GM20000 (cell line): ENCODE measurements around the gene ASCC3.

Experiments
- DNase-seq: peaks from one replicate; pipeline ENCODE4 v3.0.0; 2012; ENCODE audit warnings: low spot score
- TF ChIP-seq, protein P1 (sequence below): IDR thresholded peaks from 2 replicates; pipeline ENCODE4 v1.5.1; 2012; ENCODE audit warnings: mild to moderate bottlenecking, control low read depth; ENCODE audit errors: extremely low read depth, missing control alignments

ASCC3 gene

DNA sequence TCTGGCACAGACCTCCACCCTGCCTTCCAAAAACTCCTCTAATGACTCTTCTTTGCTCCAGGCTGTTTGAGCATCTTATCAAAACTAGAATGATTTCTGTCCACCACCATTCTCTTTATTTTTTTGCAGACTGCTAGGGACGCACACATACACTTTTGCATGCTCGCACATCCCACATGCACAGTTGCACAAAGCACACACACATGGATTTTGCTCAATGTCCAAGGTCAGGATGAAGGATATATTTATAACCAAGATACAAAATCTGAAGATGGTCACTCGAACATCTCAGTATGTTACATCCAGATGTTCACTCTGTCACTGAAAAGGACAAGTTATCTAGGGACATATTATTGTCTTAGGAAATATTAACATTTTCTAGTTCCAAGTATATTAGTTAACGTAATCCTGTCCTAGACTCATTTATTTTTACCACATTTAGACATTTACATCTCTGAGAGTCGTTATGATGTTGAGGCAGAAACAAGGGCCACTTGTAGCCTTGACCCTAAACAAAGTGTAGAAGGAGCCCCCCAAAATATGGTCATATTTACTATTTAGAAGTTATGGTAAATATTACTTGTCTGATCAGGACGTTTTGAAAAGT, 413.0 kb downstream of the ASCC3 start:
- no peak for DNase-seq
- TF ChIP-seq, protein P1, sequence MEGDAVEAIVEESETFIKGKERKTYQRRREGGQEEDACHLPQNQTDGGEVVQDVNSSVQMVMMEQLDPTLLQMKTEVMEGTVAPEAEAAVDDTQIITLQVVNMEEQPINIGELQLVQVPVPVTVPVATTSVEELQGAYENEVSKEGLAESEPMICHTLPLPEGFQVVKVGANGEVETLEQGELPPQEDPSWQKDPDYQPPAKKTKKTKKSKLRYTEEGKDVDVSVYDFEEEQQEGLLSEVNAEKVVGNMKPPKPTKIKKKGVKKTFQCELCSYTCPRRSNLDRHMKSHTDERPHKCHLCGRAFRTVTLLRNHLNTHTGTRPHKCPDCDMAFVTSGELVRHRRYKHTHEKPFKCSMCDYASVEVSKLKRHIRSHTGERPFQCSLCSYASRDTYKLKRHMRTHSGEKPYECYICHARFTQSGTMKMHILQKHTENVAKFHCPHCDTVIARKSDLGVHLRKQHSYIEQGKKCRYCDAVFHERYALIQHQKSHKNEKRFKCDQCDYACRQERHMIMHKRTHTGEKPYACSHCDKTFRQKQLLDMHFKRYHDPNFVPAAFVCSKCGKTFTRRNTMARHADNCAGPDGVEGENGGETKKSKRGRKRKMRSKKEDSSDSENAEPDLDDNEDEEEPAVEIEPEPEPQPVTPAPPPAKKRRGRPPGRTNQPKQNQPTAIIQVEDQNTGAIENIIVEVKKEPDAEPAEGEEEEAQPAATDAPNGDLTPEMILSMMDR: no peak

DNA sequence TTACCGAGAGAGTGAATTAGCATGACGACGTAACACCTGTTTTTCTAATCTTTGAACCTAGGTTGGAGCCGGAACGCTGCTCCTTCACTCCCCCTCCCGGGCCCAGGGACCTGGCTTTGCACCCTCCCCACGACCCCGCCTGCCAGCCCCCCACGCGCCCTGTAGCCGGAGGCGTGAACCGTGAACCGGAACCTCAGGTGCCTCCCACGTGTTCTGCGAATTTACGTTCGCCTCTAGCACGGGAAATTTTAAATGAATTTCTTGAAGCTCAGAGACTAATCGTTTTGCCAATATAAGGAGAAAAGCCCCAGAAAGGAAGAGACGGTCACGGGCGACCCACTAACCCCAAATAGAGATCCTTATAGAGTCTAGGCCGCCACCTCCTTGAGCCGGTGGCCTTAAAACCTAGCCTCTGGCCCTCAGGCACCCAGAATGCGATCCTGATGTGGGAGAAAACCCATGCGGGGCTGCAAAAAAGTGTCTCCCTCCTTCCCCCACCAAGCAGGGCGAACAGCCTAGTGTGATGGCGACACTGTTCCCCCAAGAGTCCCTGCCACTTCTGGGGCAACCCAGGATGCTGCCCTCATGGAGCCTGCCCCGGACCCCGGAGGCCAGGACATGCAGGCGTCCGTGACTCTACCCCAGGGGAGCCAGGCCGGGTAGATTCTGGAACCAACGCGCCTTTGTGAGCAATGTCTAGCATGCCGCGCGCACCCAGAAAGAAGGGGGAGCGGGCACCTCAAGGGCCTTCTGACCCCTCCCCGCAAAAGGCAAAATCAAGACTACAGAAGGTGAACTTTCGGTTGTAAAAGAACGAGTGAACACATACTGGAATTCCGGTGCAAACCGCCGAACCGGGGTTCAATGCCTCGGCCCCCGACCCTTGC, 413.8 kb downstream of the ASCC3 start:
- peak; percentile 35 for DNase-seq
- TF ChIP-seq, protein P1: no peak

DNA sequence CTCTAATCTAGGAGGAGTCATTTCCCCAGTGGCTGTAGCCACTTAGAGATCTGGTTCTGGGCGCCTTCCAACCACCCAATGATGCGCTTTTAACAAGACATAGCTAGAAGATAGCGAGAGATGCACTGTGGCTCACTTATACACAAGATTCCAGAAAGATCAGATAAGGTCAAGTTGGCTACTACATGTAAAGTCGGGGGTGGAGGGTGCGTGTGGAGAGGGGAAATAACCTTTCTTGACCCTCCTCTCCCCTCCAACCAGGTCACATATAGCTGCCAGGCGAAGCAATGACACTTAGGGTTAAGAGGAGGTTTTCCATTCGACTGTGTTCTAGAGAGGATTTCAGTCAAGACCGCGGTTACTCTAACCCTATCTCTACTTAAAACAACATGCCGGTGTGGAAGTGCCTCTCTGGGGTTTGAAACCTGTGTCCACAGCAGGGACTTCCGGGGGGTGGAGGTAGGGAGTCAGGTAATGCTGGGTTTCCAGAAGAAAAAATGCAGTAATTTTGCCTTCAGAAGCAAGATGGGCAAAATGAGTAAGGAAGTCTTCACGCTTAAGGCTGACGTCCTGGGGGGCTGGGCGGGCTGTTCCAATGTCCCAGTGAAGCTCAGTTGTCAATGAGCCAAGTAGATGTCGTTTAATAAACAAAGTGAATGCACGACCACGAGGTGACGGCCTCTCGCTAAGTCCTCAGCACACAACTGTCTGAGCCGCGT, 414.6 kb downstream of the ASCC3 start:
- DNase-seq: no peak
- TF ChIP-seq, protein P1: no peak

DNA sequence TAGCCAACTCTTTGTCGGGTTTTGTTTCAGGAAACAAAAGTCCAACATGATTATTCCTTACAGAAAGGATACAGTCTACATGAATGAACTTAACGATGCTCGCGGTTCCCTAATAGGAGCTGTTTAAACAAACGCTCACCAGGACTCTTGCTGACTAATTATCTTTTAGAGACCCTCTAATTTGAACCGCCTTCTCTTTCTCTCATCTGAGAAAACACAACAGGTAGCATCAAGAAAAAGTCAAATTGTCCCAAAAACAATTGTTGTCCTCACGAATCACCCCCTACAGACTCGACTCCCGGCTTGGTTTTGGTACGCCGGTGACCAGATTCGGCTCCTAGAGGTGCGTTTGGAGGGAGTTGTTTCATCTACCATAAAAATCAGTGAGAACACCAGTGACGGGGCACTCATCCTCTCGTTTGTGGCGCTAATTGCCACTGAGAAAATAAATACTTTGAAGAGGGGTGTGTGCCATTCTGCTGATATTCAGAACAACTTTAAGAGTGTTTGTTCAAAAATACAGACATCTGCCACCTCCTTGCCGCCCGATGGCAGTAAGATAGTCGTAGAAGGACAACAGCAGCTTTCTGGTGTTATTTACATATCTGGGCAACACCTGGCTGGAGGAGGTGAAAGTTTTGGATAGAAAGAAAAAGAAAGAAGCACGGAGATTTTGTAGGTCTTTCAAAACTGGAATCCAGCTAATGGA, 415.3 kb downstream of the ASCC3 start:
- DNase-seq: no peak

DNA sequence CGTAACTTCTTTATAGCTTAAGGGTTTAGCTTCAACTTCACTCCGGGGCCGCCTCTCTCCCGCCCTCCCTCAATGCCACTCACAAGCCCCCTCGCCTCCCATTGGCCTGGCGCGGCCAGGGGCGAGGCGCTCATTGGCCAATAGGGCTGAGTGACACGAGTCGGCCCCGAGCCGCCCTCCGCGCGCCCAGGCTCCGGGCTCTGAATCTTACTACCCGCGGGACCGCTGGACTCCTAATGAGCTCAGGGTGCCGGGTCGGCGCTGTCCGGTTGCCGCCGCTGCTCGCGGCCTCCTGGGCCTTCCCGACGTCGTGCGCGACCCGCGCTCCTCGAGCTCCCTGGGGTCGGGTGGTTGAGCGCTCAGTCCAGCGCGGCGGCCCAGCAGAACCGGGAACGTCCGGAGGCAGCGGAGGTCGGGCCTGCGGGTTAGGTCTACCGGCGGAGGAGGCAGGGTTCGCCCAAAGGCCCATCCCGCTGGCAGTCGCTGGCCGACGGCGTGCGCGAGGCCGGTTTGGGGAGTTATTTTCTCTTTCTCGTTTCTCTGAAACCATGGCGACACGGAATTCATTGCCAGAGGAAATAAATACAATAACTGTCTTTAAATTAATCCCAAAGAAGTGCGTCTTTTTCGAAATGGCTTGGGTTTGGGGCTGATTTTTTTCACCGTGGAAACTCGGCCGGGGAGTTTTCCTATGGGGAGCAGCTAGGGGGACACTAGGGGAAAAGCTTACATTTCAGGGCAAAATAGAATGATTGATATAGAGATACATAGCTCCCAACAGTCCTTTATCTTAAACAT, 416.0 kb downstream of the ASCC3 start, which contains the start of gene SIM1:
Gene SIM1, minus strand, starts transcription at position 19 of the 798 bp plus-strand sequence. CDS start 1,453 bp downstream, outside the sequence.
- TF ChIP-seq, protein P1: no peak
- peak; percentile 85 for DNase-seq

More for the DNA sequence above, 415.3 kb downstream of the ASCC3 start:
- TF ChIP-seq, protein P1: no peak

DNA sequence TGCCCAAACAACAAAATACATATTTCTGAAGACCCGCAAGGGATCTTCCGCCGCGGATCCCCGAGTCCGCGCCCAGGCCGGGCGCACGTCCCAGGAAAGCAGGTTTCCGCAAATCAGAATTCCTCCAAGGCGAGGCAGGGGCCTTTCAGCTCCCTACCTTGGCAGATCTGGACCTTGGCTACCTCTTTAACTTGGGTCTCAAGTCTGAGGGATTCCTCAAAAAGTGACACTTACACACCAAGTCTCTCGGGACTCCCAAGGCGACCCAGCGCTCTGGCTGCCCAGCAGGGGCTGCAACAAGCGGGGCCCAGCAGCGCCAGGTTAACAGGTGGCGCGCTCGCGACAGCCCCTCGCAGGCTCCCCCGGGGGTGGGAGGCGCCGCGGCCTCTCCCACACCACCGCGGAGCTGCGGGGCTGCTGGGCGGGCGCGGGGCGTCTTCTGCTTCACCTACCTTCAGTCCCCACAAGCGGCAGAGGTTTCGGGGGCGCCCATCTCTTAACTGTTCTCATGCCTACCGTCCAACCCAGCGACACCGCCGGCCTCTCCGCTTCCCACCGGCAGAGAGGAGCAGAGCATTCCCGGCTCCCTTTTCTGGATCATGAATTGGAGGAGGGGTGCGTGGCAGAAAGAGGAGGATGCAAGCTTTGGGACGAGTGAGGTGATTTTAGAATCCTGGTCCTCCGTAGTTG, 416.8 kb downstream of the ASCC3 start:
- no peak for DNase-seq
- TF ChIP-seq, protein P1: no peak
